Measurements from ENCODE around the gene RLF.

- TF ChIP-seq GATA2 (IDR thresholded peaks at IDR 0.05; ENCODE audit: low read depth, low read length), result no peak
- TF ChIP-seq GATA3 (IDR thresholded peaks at IDR 0.05; ENCODE audit: low read depth, low read length), result no peak
These were observed 104.7 kb downstream of the RLF start for GRCh38 chr1:40265919-40266318.

Measured in SH-SY5Y (cell line).